Epidermal melanocyte (primary cell): ENCODE measurements around the gene RHOJ.

ENCODE experiments used
- DNase-seq: peaks from one replicate; pipeline ENCODE4 v3.0.0; 2011; ENCODE audit warnings: low spot score; ENCODE audit not compliant: insufficient read length

The RHOJ gene

GRCh38 chr14:63205044-63205575 lies 867 bp downstream of the RHOJ start:
- DNase-seq = no peak

- no peak for DNase-seq
These were observed 1.6 kb downstream of the RHOJ start for GRCh38 chr14:63205866-63206265.

- no peak for DNase-seq
These were observed 4.9 kb downstream of the RHOJ start for GRCh38 chr14:63209160-63209559.

- no peak for DNase-seq
These were observed 6.6 kb downstream of the RHOJ start for GRCh38 chr14:63210812-63211211.

- DNase-seq = no peak
These were observed 8.0 kb downstream of the RHOJ start for GRCh38 chr14:63212209-63212608.

- no peak for DNase-seq
These were observed 8.7 kb downstream of the RHOJ start for GRCh38 chr14:63212776-63213500.

- DNase-seq = no peak
These were observed 10.4 kb downstream of the RHOJ start for GRCh38 chr14:63214417-63215196.

GRCh38 chr14:63220526-63220925 lies 16.3 kb downstream of the RHOJ start:
- no peak for DNase-seq

GRCh38 chr14:63223596-63223995 lies 19.4 kb downstream of the RHOJ start:
- no peak for DNase-seq

GRCh38 chr14:63224196-63224595 lies 20.0 kb downstream of the RHOJ start:
- no peak for DNase-seq

- no peak for DNase-seq
These were observed 24.0 kb downstream of the RHOJ start for GRCh38 chr14:63228217-63228616.

GRCh38 chr14:63229330-63230059 lies 25.3 kb downstream of the RHOJ start:
- no peak for DNase-seq

- no peak for DNase-seq
These were observed 27.5 kb downstream of the RHOJ start for GRCh38 chr14:63231766-63232165.

- DNase-seq = no peak
These were observed 33.5 kb downstream of the RHOJ start for GRCh38 chr14:63237791-63238190.

- no peak for DNase-seq
These were observed 36.0 kb downstream of the RHOJ start for GRCh38 chr14:63240221-63240620.

- no peak for DNase-seq
These were observed 36.9 kb downstream of the RHOJ start for GRCh38 chr14:63241096-63241495.

- no peak for DNase-seq
These were observed 39.4 kb downstream of the RHOJ start for GRCh38 chr14:63243646-63244045.

- DNase-seq = no peak
These were observed 41.6 kb downstream of the RHOJ start for GRCh38 chr14:63245893-63246292.

GRCh38 chr14:63248211-63248610 lies 44.0 kb downstream of the RHOJ start:
- no peak for DNase-seq

- no peak for DNase-seq
These were observed 44.8 kb downstream of the RHOJ start for GRCh38 chr14:63249092-63249491.

- no peak for DNase-seq
These were observed 53.1 kb downstream of the RHOJ start for GRCh38 chr14:63257299-63257698.

- no peak for DNase-seq
These were observed 58.2 kb downstream of the RHOJ start for GRCh38 chr14:63262446-63262845.
